AG09319 (cell line): ENCODE measurements around the gene TRIML2.

ENCODE experiments used
- DNase-seq: peaks from one replicate; pipeline ENCODE4 v3.0.0-alpha.2; 2010; ENCODE audit warnings: low read depth; ENCODE audit errors: extremely low read depth
- CTCF ChIP-seq: IDR thresholded peaks from 2 replicates; pipeline ENCODE4 v1.5.1; 2011; ENCODE audit warnings: low read depth, mild to moderate bottlenecking, inconsistent platforms, low read length, moderate library complexity

The TRIML2 gene

GRCh38 chr4:188127214-188127874 is 17.9 kb upstream of the TRIML2 start:
- no peak for TF ChIP-seq CTCF

GRCh38 chr4:188121530-188121929 is 12.1 kb upstream of the TRIML2 start:
- no peak for TF ChIP-seq CTCF
- DNase-seq, result no peak

More at GRCh38 chr4:188127214-188127874, 17.9 kb upstream of the TRIML2 start:
- DNase-seq, result peak; percentile 1

- TF ChIP-seq CTCF, result no peak
- no peak for DNase-seq
Measured at GRCh38 chr4:188117631-188118324, 8.4 kb upstream of the TRIML2 start.

- no peak for DNase-seq
Measured at GRCh38 chr4:188113156-188113555, 3.8 kb upstream of the TRIML2 start.

GRCh38 chr4:188111955-188112354 is 2.6 kb upstream of the TRIML2 start:
- no peak for DNase-seq
- TF ChIP-seq CTCF, result no peak

More at GRCh38 chr4:188113156-188113555, 3.8 kb upstream of the TRIML2 start:
- no peak for TF ChIP-seq CTCF

- no peak for DNase-seq
- TF ChIP-seq CTCF, result no peak
Measured at GRCh38 chr4:188110741-188111471, 1.5 kb upstream of the TRIML2 start.

GRCh38 chr4:188110036-188110435 is 633 bp upstream of the TRIML2 start:
- no peak for TF ChIP-seq CTCF
- no peak for DNase-seq
